GM23338 (cell line): Measurements from ENCODE around the gene UPF1.

Experiments
- CREB1 ChIP-seq: fragments of 250-450 bp; sonication (Bioruptor Pico); IDR thresholded peaks from 2 replicates; pipeline ENCODE4 v1.5.0; 2020; ENCODE audit warnings: low read depth, mild to moderate bottlenecking, moderate library complexity
- EZH2 ChIP-seq: fragments of 200-600 bp; sonication (generic); IDR thresholded peaks from one replicate; pipeline ENCODE4 v1.8.0; 2017; ENCODE audit warnings: antibody characterized with exemption, mild to moderate bottlenecking, low read depth; ENCODE audit not compliant: unreplicated experiment
- EZH2phosphoT487 ChIP-seq: fragments of 200-600 bp; sonication (generic); IDR thresholded peaks from one replicate; pipeline ENCODE4 v1.8.1; 2018; ENCODE audit warnings: antibody characterized with exemption; ENCODE audit not compliant: unreplicated experiment
- STAT1 ChIP-seq: IDR thresholded peaks from one replicate; pipeline ENCODE4 v1.6.1; 2016; ENCODE audit warnings: antibody characterized with exemption; ENCODE audit not compliant: unreplicated experiment
- TF ChIP-seq, protein P1 (sequence below), 2 experiments: fragments of 200-600 bp in 1 of 2; sonication (generic) in 1 of 2; conservative IDR thresholded peaks; 2 replicates each; pipeline versions ENCODE4 v1.5.1 to v1.6.1; 2016 to 2017; ENCODE audit warnings: antibody characterized with exemption in 2 of 2, low read depth in 2 of 2, mild to moderate bottlenecking in 2 of 2, moderate library complexity in 1 of 2

DNA sequence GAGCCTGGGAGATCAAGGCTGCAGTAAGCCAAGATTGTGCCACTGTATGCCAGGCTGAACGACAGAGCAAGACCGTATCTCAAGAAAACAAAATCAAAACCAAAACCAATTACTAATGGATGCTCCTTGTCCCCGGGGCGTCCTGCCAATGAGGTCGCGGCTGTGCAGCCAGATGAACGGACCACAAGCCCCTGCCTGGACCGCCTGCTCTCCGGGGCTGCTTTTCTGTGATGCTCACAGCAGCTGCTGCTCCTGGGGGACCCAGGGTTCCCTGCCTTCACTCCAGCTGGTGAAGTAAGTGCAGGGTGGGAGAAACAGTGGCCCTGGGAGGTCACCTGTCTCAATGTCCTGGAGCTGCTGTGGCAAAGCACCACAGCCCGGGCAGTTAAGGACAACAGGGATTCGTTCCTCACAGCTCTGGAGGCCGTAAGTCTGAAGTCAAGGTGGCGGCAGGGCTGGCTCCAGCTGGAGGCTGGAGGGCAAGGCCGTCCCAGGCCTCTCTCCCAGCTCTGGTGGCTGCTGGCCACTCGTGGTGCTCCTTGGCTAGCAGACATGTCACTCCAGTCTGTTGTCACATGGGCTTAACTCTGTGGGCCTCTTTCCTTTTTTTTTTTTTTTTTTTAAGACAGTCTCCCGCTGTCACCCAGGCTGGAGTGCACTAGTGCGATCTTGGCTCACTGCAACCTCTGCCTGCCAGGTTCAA is 77.3 kb downstream of the UPF1 start:
- TF ChIP-seq CREB1 (CRISPR knock-in tag), result no peak
- TF ChIP-seq, protein P1, sequence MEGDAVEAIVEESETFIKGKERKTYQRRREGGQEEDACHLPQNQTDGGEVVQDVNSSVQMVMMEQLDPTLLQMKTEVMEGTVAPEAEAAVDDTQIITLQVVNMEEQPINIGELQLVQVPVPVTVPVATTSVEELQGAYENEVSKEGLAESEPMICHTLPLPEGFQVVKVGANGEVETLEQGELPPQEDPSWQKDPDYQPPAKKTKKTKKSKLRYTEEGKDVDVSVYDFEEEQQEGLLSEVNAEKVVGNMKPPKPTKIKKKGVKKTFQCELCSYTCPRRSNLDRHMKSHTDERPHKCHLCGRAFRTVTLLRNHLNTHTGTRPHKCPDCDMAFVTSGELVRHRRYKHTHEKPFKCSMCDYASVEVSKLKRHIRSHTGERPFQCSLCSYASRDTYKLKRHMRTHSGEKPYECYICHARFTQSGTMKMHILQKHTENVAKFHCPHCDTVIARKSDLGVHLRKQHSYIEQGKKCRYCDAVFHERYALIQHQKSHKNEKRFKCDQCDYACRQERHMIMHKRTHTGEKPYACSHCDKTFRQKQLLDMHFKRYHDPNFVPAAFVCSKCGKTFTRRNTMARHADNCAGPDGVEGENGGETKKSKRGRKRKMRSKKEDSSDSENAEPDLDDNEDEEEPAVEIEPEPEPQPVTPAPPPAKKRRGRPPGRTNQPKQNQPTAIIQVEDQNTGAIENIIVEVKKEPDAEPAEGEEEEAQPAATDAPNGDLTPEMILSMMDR (conservative IDR thresholded peaks at IDR 0.05; ENCODE audit: low read depth in 2 of 2), result no peak
- no peak for TF ChIP-seq STAT1
- TF ChIP-seq EZH2phosphoT487, result no peak
- no peak for TF ChIP-seq EZH2
